HEK293T (cell line): Measurements from ENCODE around the gene TNPO3.

Experiments
- ARNT ChIP-seq: fragments of 450-650 bp; IDR thresholded peaks from 2 replicates; pipeline ENCODE4 v1.6.1; 2017; ENCODE audit warnings: mild to moderate bottlenecking
- ELF4 ChIP-seq: fragments of 450-650 bp; IDR thresholded peaks from 2 replicates; pipeline ENCODE4 v1.6.1; 2017; ENCODE audit warnings: antibody characterized with exemption
- FOXK2 ChIP-seq: fragments of 450-650 bp; IDR thresholded peaks from 2 replicates; pipeline ENCODE4 v1.6.1; 2016; ENCODE audit warnings: mild to moderate bottlenecking
- FOXM1 ChIP-seq: fragments of 450-650 bp; IDR thresholded peaks from 2 replicates; pipeline ENCODE4 v1.6.1; 2017; ENCODE audit warnings: mild to moderate bottlenecking, borderline replicate concordance
- NFRKB ChIP-seq: fragments of 450-650 bp; IDR thresholded peaks from 2 replicates; pipeline ENCODE4 v1.6.1; 2016; ENCODE audit warnings: mild to moderate bottlenecking, moderate library complexity
- SP1 ChIP-seq: fragments of 450-650 bp; IDR thresholded peaks from 2 replicates; pipeline ENCODE4 v1.6.1; 2017
- SUZ12 ChIP-seq: fragments of 450-650 bp; IDR thresholded peaks from 2 replicates; pipeline ENCODE4 v1.6.1; 2016; ENCODE audit warnings: mild to moderate bottlenecking
- ZNF384 ChIP-seq: fragments of 450-650 bp; IDR thresholded peaks from 2 replicates; pipeline ENCODE4 v1.6.1; 2016

DNA sequence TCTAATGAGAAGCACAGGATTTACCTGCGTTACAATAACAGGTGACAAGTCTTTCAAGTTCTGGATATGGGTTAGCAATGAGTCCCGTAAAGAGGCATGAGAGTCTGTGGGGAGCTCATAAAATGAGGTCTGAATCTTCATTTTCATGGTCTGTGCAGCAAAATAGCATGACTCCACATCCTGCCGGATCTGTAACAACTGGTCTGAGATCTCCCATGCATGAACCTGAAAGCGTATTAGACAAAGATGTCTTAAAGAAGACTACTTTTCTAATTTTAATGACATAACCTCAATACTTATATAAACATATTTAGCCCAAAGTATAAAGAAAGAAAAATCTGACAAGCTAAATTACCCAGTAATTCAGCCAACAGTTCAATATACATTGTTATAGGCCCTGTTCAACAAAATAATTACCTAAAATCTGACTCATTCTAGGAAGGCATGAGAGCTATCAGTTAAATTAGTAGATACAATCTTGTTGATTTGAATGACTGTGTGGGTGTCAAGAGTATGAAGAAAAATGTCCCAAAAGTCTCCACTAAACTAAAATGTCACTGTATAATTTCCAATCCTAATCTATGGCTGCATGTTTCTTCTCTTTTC is 36.9 kb downstream of the TNPO3 start:
- no peak for TF ChIP-seq ZNF384
- TF ChIP-seq SP1: no peak
- no peak for TF ChIP-seq FOXK2
- TF ChIP-seq SUZ12: no peak
- TF ChIP-seq NFRKB: no peak
- TF ChIP-seq ELF4: no peak
- no peak for TF ChIP-seq FOXM1
- TF ChIP-seq ARNT: no peak
